Measurements from ENCODE around the gene IRF2. TPM values are rescaled to one million over a fixed set of nuclear protein-coding genes. Genes with fewer than 3 reads are reported as not detected.

Gene IRF2
- polyA plus RNA-seq, 1 donor (not counting 4 experiments of a cell fraction or from before 2014, with no cell fraction given), result 23.8 TPM

DNA sequence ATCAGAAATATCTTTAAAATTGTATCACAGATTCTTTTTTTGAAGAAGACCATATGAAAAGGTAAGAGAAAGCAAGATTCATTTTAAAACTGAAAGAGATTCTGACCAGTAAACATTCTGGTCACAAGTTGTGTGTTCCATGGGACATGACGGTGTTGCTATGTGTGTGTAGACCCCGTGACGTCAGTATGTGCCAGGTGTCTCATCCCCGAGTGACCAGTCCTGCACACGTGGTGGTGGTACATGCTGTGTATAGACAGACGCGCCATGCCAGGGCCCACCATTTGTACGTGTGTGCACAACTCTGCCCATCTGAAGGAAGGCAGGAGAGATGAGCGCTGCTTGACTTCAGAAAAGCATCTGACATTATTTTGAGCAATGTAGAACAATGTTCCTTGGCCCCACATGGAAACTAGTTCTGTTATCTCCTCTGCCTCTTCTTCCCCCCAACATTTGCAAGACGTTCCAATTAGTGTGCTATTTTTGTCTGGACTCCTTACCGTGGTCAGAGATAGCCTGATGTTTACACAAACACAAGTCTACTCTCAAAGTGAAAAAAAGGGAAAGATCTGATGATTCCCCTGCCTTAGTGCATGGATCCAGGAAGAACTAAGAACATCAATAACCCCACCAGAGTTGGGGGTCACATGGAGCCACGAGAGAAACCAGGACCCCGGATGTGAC is 51.2 kb downstream of the IRF2 start:
- Histone ChIP-seq H4K20me1 (ENCODE audit: control insufficient read depth, extremely low read depth, insufficient read depth, low read length) (no peaks in the 10 kb centered on the region), H3K9ac (ENCODE audit: control insufficient read depth, extremely low read depth, insufficient read depth, low read length) (no peak overlapping the region), H3K4me1 (ENCODE audit: control insufficient read depth, extremely low read depth, insufficient read depth, low read length) (peaks cover 21% of the 10 kb centered on the region), H3K4me2 (ENCODE audit: control insufficient read depth, extremely low read depth, insufficient read depth, low read depth, low read length) (no peak overlapping the region), H2AFZ (ENCODE audit: control insufficient read depth, low read length) (no peak overlapping the region), H3K27me3 (ENCODE audit: control insufficient read depth, extremely low read depth, insufficient read depth, low read length) (no peaks in the 10 kb centered on the region), H3K9me3 (ENCODE audit: control insufficient read depth, low read depth, low read length) (peaks cover 4% of the 10 kb centered on the region), H3K36me3 (ENCODE audit: control insufficient read depth in 2 of 2, extremely low read depth in 1 of 2, insufficient read depth in 2 of 2, low read length in 2 of 2) (peaks cover 4 to 15% of the 10 kb centered on the region in 2 experiments), H3K9me1 (ENCODE audit: control insufficient read depth, extremely low read depth, insufficient read depth, low read length) (no peaks in the 10 kb centered on the region), H3K27ac (ENCODE audit: control insufficient read depth, insufficient read depth, low read length) (no peak overlapping the region), H3K4me3 (ENCODE audit: control insufficient read depth in 2 of 3, extremely low read depth in 1 of 3, insufficient read depth in 2 of 3, low read depth in 1 of 3, low read length in 3 of 3) (no peak overlapping the region), H3K79me2 (ENCODE audit: control insufficient read depth, insufficient read depth, low read length) (peaks cover 18% of the 10 kb centered on the region)
- dilution Hi-C loops (cut with MboI; ENCODE audit: extremely low pct_ligation_motif_present, low sequenced_read_pairs), result no loop called here
- TF ChIP-seq EZH2 (IDR thresholded peaks at IDR 0.05; ENCODE audit: low read length), result no peak
- TF ChIP-seq, protein P1, sequence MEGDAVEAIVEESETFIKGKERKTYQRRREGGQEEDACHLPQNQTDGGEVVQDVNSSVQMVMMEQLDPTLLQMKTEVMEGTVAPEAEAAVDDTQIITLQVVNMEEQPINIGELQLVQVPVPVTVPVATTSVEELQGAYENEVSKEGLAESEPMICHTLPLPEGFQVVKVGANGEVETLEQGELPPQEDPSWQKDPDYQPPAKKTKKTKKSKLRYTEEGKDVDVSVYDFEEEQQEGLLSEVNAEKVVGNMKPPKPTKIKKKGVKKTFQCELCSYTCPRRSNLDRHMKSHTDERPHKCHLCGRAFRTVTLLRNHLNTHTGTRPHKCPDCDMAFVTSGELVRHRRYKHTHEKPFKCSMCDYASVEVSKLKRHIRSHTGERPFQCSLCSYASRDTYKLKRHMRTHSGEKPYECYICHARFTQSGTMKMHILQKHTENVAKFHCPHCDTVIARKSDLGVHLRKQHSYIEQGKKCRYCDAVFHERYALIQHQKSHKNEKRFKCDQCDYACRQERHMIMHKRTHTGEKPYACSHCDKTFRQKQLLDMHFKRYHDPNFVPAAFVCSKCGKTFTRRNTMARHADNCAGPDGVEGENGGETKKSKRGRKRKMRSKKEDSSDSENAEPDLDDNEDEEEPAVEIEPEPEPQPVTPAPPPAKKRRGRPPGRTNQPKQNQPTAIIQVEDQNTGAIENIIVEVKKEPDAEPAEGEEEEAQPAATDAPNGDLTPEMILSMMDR (optimal IDR thresholded peaks at IDR 0.05 in 1 of 3, IDR thresholded peaks at IDR 0.05 in 1 of 3, conservative IDR thresholded peaks at IDR 0.05 in 1 of 3; ENCODE audit: extremely low read depth in 1 of 3, insufficient read depth in 2 of 3, low read length in 3 of 3), result no peak
- FAIRE-seq, result no peak
- DNase-seq (ENCODE audit: low read depth, low spot score), result no peak

DNA sequence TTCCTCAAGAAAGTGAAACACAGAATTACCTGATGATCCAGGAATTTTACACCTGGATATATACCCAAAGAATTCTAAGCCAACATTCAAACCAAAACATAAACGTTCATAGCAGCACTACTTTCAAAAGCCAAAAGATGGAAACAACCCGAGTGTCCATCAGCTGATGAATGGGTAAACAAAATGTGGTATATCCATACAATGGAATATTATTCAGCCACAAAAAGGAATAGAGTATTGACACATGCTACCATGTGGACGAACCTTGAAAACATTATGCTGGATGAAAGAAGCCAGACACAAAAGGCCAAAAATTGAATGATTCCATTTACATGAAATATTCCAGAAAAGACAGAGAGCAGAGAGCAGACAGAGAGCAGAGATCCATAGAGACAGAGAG is 52.0 kb downstream of the IRF2 start:
- dilution Hi-C loops (cut with MboI; ENCODE audit: extremely low pct_ligation_motif_present, low sequenced_read_pairs), result no loop called here
- DNase-seq (ENCODE audit: low read depth, low spot score), result no peak
- no peaks in the 10 kb centered on the region for H3K9me1 ChIP-seq (ENCODE audit: control insufficient read depth, extremely low read depth, insufficient read depth, low read length)
- H3K9ac ChIP-seq (ENCODE audit: control insufficient read depth, extremely low read depth, insufficient read depth, low read length), result no peak overlapping the region
- H3K27ac ChIP-seq (ENCODE audit: control insufficient read depth, insufficient read depth, low read length), result no peak overlapping the region
- H3K36me3 ChIP-seq (ENCODE audit: control insufficient read depth in 2 of 2, extremely low read depth in 1 of 2, insufficient read depth in 2 of 2, low read length in 2 of 2), result peaks cover 4 to 15% of the 10 kb centered on the region in 2 experiments
- peaks cover 4% of the 10 kb centered on the region for H3K9me3 ChIP-seq (ENCODE audit: control insufficient read depth, low read depth, low read length)
- H2AFZ ChIP-seq (ENCODE audit: control insufficient read depth, low read length), result no peak overlapping the region
- peaks cover 26% of the 10 kb centered on the region for H3K4me1 ChIP-seq (ENCODE audit: control insufficient read depth, extremely low read depth, insufficient read depth, low read length)
- TF ChIP-seq EZH2 (IDR thresholded peaks at IDR 0.05; ENCODE audit: low read length), result no peak
- no peaks in the 10 kb centered on the region for H4K20me1 ChIP-seq (ENCODE audit: control insufficient read depth, extremely low read depth, insufficient read depth, low read length)
- no peak for FAIRE-seq
- no peak overlapping the region for H3K4me2 ChIP-seq (ENCODE audit: control insufficient read depth, extremely low read depth, insufficient read depth, low read depth, low read length)
- no peak overlapping the region for H3K4me3 ChIP-seq (ENCODE audit: control insufficient read depth in 2 of 3, extremely low read depth in 1 of 3, insufficient read depth in 2 of 3, low read depth in 1 of 3, low read length in 3 of 3)
- no peaks in the 10 kb centered on the region for H3K27me3 ChIP-seq (ENCODE audit: control insufficient read depth, extremely low read depth, insufficient read depth, low read length)
- H3K79me2 ChIP-seq (ENCODE audit: control insufficient read depth, insufficient read depth, low read length), result peaks cover 18% of the 10 kb centered on the region
